Activated naive CD8-positive, alpha-beta T cell treated with anti-CD3 and anti-CD28 coated beads, Interleukin-2, amount 50 U/mL, for 24 hours (primary cell): ENCODE data around the gene AKAP5.

Experiments used
- ATAC-seq: fragments of 150-1000 bp; cut with Tn5 transposase; one replicate; pipeline ENCODE4 v1.10.0; 2021
- DNase-seq: peaks from one replicate; pipeline ENCODE4 v3.0.0; 2021
- H3K27ac Mint-ChIP-seq: one replicate; pipeline ENCODE4 v1.8.0; 2021; ENCODE audit warnings: mild to moderate bottlenecking, mixed read lengths
- H3K27me3 Mint-ChIP-seq: one replicate; pipeline ENCODE4 v1.8.0; 2021; ENCODE audit warnings: mixed read lengths
- H3K36me3 Mint-ChIP-seq: one replicate; pipeline ENCODE4 v1.8.0; 2021; ENCODE audit warnings: low read depth, mixed read lengths
- H3K4me1 Mint-ChIP-seq: one replicate; pipeline ENCODE4 v1.8.0; 2021; ENCODE audit warnings: mixed read lengths
- H3K4me3 Mint-ChIP-seq: one replicate; pipeline ENCODE4 v1.8.0; 2021; ENCODE audit warnings: mild to moderate bottlenecking, moderate library complexity, mixed read lengths
- H3K9me3 Mint-ChIP-seq: one replicate; pipeline ENCODE4 v1.8.0; 2021; ENCODE audit warnings: mixed read lengths

AKAP5 gene

DNA sequence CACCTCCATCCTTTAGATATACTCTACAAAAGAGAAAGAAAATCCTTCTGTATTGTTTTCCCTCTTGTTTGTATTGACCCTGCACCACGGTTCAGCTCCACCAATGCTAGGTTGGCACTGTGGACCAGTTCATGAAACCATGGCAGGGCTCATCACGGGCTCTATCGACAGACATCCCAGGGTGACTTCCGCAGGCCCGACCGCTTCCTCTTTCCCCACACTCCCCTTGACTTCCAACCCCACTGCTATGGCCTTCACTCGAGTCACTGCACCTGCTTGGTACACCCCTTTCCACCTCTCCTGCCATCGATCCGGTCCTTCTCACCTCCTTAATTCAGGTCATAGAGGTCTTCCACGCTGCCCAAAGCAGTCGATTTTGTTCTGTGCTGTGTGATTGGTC, 21.2 kb upstream of the AKAP5 start:
- Mint-ChIP-seq H3K9me3 (no peaks in the 10 kb centered on the region), H3K27ac (peak overlapping the region; percentile 81), H3K4me3 (no peak overlapping the region), H3K36me3 (peaks cover 58% of the 10 kb centered on the region), H3K27me3 (no peaks in the 10 kb centered on the region), H3K4me1 (peaks cover 47% of the 10 kb centered on the region)
- no peak for DNase-seq
- no peak for ATAC-seq

DNA sequence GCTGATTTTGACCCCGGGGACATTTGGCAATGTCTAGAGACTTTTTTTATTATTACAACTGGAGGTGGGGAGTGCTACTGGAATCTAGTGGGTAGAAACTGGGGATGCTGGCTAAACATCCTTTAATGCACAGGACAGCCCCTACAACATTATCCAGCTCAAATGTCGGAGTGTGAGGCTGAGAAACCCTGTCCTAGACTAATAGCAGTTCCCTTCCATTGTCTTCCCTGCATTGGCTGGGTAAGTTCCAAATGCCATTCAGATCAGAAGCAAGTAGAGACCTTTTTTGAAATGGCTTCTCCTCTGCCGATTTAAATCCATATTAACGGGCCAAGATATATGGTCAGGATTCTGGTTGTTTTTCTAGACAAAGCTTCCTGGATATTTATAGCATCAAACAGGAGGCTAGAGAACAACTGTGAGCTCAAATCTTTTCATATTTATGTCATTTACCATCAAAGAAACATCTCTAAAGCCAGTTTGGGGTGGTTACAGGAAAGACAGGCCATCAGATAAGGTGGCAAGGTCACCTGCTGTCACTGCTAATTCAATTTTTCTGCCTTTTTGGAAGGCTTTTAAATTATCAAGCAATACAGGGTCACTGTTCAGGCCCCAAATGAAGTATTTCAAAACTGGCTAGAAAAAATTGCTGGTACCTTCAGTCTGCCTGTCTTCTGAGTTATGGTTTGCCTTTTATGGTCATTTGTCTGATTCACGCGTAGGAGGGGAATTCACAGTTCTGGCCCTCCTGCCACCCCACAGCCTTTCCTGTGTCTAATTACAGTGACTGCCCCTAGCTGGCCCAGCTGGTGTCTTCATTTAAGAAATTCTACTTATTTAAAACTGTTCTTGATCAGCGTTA, 20.1 kb upstream of the AKAP5 start:
- Mint-ChIP-seq H3K27me3 (no peaks in the 10 kb centered on the region), H3K27ac (peak overlapping the region; percentile 81), H3K4me3 (peak overlapping the region; percentile 20), H3K9me3 (no peaks in the 10 kb centered on the region), H3K36me3 (peaks cover 61% of the 10 kb centered on the region), H3K4me1 (peaks cover 55% of the 10 kb centered on the region)
- DNase-seq (peak; percentile 56), ATAC-seq (peak; percentile 86)

DNA sequence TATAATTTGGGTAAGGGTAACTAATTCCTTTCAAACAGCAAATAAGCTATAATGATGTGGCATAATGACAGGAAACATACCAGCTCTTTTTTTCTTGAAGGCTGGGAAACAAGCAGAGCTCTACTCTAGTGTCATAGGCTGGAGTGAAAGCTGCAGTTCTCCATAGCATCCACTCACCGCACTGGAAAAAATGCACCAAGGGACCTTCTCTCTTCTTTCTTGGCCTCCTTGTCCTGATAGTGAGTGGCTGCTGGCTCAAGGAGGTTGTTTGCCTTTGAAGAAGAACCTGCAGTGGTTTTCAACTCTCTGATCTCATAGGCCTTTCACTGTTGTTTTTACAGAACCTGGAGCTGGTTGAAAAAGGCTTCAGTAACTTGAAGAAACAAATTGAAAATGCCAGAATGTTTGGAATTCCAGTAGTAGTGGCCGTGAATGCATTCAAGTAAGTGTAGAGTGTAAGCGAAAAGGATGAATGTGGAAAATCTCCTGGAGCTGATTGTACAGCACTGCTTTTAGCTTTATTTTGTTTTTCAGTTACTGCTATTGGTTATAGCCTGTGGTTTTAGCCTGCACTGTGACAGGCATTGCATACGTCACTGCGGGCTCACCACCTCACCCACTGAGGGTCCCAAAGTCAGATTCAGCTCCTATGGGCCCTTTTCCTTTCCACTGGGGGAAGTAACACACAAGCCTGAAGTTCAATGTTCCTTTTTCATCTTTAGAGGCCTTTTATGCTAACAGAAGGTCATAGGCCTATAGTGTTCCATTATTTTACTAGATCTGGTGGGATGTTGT, 17.2 kb upstream of the AKAP5 start:
- peak; percentile 29 for DNase-seq
- Mint-ChIP-seq H3K4me3 (no peak overlapping the region), H3K36me3 (peaks cover 58% of the 10 kb centered on the region), H3K27ac (peak overlapping the region; percentile 75), H3K27me3 (no peaks in the 10 kb centered on the region), H3K4me1 (peaks cover 64% of the 10 kb centered on the region), H3K9me3 (no peaks in the 10 kb centered on the region)
- ATAC-seq = peak; percentile 27

DNA sequence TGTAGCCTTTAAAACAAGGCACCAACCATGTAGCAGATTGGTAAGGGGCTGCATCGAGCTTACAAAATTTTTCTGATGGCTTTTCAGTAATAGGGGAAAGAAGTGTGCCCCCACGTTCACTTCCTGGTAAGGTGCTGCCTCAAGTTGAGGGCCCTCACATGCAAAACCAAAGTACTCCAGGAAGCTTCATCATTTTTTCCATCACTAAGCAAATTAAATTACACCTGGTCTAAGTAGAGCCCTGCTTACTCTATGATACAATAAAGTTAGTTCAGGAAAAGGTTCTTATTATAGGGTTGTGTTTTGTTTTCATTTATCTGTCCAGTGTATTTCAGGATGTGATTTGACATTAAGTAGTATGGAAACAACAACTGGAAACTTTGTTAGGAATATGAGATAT, 15.0 kb upstream of the AKAP5 start:
- Mint-ChIP-seq H3K4me3 (no peak overlapping the region), H3K27ac (peak overlapping the region; percentile 92)

DNA sequence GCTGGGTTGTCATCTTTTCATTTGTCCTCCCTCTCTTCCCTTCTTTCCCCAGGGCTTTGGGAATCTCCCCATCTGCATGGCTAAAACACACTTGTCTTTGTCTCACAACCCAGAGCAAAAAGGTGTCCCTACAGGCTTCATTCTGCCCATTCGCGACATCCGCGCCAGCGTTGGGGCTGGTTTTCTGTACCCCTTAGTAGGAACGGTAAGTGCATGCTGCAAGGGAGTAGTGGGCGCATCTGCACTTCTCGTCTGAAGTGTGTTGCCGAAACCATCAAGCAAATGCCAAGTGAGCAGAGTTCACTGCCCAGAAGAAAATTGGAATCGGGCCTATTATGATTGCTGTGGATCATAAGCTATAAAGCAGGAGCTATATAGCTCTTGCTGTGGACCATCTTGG, 10.6 kb upstream of the AKAP5 start:
- Mint-ChIP-seq H3K4me3 (no peak overlapping the region), H3K4me1 (peaks cover 19% of the 10 kb centered on the region), H3K36me3 (peaks cover 71% of the 10 kb centered on the region), H3K27ac (no peak overlapping the region), H3K27me3 (no peaks in the 10 kb centered on the region), H3K9me3 (no peaks in the 10 kb centered on the region)
- no peak for ATAC-seq
- no peak for DNase-seq

More for the DNA sequence above, 15.0 kb upstream of the AKAP5 start:
- no peaks in the 10 kb centered on the region for H3K27me3 Mint-ChIP-seq
- peaks cover 56% of the 10 kb centered on the region for H3K36me3 Mint-ChIP-seq
- ATAC-seq (peak; percentile 73), DNase-seq (no peak)
- no peaks in the 10 kb centered on the region for H3K9me3 Mint-ChIP-seq
- peaks cover 44% of the 10 kb centered on the region for H3K4me1 Mint-ChIP-seq

DNA sequence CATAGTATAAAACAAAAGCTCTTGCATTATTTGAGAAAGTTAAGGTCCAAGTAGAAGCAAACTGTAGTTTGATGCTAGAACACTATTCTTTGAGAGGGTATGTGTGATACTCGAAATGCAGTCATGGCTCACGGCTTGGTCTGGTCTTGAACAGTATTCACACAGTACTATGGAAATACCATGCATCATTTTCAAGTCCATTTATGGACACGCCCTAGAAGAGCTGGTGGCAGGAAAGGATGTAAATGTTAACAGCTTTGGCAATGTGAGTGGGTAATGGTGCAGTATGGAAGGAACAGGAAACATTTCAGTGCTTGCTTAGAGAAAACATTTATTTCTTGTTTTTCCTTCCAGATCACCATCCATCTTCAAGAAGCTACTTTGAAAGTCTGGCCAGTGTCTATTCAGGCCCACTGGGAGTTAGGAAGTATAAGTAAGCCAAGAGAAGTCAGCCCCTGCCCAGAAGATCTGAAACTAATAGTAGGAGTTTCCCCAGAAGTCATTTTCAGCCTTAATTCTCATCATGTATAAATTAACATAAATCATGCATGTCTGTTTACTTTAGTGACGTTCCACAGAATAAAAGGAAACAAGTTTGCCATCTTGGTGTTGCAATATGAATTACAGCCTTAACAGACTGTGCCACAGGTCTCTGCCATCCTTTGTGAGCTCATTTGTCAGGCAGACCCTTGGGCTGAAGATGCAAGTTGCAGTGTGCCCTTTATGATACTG, 5.7 kb upstream of the AKAP5 start:
- peaks cover 56% of the 10 kb centered on the region for H3K36me3 Mint-ChIP-seq
- ATAC-seq (peak; percentile 25), DNase-seq (no peak)
- H3K9me3 Mint-ChIP-seq = no peaks in the 10 kb centered on the region
- H3K4me1 Mint-ChIP-seq = peaks cover 10% of the 10 kb centered on the region
- H3K27ac Mint-ChIP-seq = peak overlapping the region; percentile 33
- H3K27me3 Mint-ChIP-seq = no peaks in the 10 kb centered on the region
- H3K4me3 Mint-ChIP-seq = no peak overlapping the region

DNA sequence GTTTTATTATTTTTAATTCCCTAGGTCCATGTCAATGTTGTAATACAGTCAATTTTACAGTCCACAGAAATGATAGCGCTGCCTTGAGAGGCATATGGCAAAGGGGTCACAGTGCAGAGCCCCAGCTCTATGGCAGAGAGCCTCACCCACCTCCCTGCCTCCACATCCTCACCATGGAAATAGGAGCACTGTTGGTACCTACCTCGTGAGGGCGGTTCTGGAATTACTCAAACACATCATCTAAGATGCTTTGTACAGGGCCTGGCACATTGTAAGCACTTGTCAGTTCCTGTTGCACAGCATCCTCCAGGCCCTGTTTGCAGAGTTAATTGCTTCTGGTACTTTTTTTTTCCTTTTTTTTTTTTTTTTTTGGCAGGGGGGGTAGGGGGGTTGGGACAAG, 4.1 kb upstream of the AKAP5 start:
- H3K27ac Mint-ChIP-seq = no peak overlapping the region
- H3K4me1 Mint-ChIP-seq = peaks cover 19% of the 10 kb centered on the region
- DNase-seq (no peak), ATAC-seq (no peak)
- H3K27me3 Mint-ChIP-seq = no peaks in the 10 kb centered on the region
- no peak overlapping the region for H3K4me3 Mint-ChIP-seq
- no peaks in the 10 kb centered on the region for H3K9me3 Mint-ChIP-seq
- H3K36me3 Mint-ChIP-seq = peaks cover 42% of the 10 kb centered on the region

DNA sequence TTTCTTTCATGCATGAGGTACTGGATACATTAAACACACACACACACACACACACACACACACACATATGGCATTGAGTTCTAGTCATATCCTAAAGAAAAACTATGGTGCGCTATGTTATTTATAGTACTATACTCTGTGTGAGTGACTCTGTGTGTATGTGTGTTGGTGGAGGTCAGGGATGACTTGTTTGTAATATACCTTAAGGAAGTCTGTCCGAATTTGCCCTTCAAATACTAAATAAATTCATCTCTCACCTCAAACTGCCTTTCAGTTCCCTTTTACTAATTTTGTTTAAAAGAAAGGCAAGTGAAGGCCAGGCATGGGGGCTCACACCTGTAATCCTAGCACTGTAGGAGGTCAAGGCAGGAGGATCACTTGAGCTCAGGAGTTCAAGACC, 2.1 kb upstream of the AKAP5 start:
- Mint-ChIP-seq H3K4me1 (peaks cover 36% of the 10 kb centered on the region), H3K9me3 (no peaks in the 10 kb centered on the region), H3K36me3 (peaks cover 31% of the 10 kb centered on the region), H3K27ac (no peak overlapping the region), H3K4me3 (no peak overlapping the region), H3K27me3 (no peaks in the 10 kb centered on the region)
- ATAC-seq (no peak), DNase-seq (no peak)

DNA sequence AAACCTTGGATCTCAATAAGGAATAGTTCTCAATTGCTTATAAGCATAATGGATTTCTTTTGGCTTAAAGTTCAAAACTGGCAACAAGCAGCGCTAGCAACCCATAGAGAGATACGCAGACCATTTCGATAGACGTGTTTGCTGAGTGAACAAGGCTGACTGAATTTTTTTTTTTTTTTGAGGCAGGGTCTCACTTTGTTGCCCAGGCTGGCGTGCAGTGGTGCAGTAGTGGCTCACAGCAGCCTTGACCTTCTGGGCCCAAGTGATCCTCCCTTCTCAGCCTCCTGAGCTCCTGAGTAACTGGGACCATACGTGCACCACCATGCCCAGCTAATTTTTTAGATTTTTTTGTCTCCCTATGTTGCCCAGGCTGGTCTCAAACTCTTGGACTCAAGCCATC, 1.4 kb upstream of the AKAP5 start:
- DNase-seq = no peak
- Mint-ChIP-seq H3K4me3 (no peak overlapping the region), H3K27me3 (no peaks in the 10 kb centered on the region), H3K9me3 (no peaks in the 10 kb centered on the region), H3K36me3 (peaks cover 26% of the 10 kb centered on the region), H3K27ac (no peak overlapping the region), H3K4me1 (peaks cover 43% of the 10 kb centered on the region)
- no peak for ATAC-seq

DNA sequence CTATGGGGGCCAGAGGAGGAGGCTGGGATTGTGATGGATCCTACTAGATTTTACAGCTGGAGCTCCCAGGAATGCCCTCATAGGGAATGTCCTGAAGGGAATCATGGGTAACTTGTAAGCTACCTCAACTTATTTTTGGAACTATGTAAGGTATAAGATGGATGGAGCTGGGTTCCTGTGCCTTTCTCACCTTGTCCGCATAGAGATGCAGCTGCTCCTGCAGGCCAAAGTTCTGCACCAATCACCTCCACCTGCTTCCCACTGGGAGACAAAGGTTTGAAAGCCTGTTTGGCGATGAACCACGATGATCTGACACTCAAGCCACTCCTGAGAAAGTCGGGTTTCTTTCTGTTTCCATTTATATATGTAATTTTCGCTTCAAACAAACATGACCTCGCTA, 648 bp upstream of the AKAP5 start:
- H3K36me3 Mint-ChIP-seq = peaks cover 18% of the 10 kb centered on the region
- no peak for DNase-seq
- H3K27ac Mint-ChIP-seq = peak overlapping the region; percentile 53
- ATAC-seq = no peak
- H3K9me3 Mint-ChIP-seq = no peaks in the 10 kb centered on the region
- peak overlapping the region; percentile 80 for H3K4me3 Mint-ChIP-seq
- H3K27me3 Mint-ChIP-seq = no peaks in the 10 kb centered on the region
- H3K4me1 Mint-ChIP-seq = peaks cover 42% of the 10 kb centered on the region

DNA sequence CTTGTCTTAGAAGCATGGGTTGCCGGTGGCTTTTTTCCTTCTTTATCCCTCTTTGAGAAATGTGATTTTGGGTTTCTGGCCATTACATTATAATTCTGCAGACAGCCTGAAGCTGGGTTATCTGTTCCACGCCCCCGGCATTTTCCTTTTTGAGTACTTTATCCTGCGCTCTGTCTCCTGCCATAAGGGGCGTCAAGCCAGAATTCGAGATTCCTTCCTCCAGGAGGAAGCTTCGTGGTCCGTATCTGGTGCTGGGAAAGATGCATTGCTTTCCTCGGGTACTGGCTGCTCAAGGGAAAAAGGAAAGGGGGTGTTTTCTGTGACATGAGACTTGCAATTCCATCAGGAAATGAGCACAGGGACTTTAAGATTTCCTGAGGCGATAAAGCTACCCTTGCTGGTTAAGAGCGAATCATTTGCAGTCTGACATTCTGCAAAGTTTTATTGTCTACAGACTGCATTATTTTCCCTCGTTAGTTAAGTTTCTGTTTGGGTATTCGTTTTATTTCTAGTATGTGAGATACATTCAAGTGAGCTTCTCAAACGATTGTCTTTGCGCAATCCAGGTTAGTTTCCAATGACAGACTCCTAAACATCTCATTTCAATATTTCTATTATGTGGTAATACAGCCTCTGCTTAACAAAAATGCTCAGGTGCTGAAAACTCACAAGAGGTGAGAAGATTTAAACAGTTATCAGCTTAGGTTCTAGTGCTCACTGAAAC, 694 bp downstream of the AKAP5 start:
- peak overlapping the region; percentile 80 for H3K4me3 Mint-ChIP-seq
- peaks cover 11% of the 10 kb centered on the region for H3K36me3 Mint-ChIP-seq
- DNase-seq (no peak), ATAC-seq (no peak)
- H3K27ac Mint-ChIP-seq = peak overlapping the region; percentile 65
- peaks cover 41% of the 10 kb centered on the region for H3K4me1 Mint-ChIP-seq
- H3K27me3 Mint-ChIP-seq = no peaks in the 10 kb centered on the region
- H3K9me3 Mint-ChIP-seq = no peaks in the 10 kb centered on the region

DNA sequence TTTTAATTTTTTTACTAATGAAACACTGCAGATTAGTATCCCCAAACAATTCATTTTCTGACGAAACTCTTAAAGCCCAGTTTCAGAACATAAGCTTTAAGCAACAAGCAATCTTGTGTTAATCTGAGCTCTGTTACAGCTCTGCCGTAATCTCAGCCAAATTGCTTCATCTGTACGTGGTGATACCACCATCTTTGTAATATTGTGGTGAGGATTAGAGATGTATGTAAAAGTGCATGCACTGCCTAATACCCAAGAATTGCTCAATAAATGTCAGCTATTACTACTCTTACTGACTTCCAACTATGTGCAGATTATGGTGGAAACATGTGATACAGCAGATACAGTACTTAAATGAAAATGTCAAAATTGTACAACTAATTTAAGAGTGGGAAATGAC, 1.8 kb downstream of the AKAP5 start:
- no peak overlapping the region for H3K27ac Mint-ChIP-seq
- H3K4me1 Mint-ChIP-seq = peaks cover 48% of the 10 kb centered on the region
- no peaks in the 10 kb centered on the region for H3K27me3 Mint-ChIP-seq
- H3K36me3 Mint-ChIP-seq = peaks cover 7% of the 10 kb centered on the region
- ATAC-seq = no peak
- H3K9me3 Mint-ChIP-seq = no peaks in the 10 kb centered on the region
- no peak for DNase-seq
- no peak overlapping the region for H3K4me3 Mint-ChIP-seq

DNA sequence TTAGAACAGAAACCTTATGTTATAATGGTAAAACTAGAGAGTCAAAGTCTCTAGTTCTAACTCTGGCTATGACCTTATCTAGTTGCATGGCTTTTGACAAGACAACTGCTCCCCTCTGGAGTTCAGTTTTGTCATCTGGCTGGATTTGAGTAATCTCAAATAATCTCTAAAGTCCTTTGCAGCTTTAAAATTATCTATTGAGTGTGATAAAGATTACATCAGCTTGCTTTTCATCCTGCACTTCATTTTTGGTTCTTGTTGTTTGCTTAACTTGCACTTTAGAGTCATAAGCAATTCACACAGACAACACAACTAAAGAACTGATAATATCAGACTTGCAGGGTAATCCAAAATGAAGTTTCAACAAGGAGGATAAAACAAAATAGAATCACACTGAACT, 2.3 kb downstream of the AKAP5 start:
- ATAC-seq (no peak), DNase-seq (no peak)
- Mint-ChIP-seq H3K27me3 (no peaks in the 10 kb centered on the region), H3K4me3 (no peak overlapping the region), H3K36me3 (peaks cover 7% of the 10 kb centered on the region), H3K27ac (peak overlapping the region; percentile 1), H3K4me1 (peaks cover 48% of the 10 kb centered on the region), H3K9me3 (no peaks in the 10 kb centered on the region)

DNA sequence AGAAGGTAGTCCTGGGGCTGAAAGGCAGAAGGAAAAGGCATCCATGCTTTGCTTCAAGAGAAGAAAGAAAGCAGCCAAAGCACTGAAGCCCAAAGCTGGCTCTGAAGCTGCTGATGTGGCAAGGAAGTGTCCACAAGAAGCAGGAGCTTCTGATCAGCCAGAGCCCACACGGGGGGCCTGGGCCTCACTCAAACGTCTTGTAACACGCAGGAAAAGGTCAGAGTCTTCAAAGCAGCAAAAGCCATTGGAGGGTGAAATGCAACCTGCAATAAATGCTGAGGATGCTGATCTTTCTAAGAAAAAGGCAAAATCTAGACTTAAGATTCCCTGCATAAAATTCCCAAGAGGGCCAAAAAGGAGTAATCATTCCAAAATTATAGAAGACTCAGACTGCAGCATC, 3.2 kb downstream of the AKAP5 start:
- no peak overlapping the region for H3K27ac Mint-ChIP-seq
- peaks cover 7% of the 10 kb centered on the region for H3K36me3 Mint-ChIP-seq
- ATAC-seq (no peak), DNase-seq (no peak)
- peaks cover 49% of the 10 kb centered on the region for H3K4me1 Mint-ChIP-seq
- H3K9me3 Mint-ChIP-seq = no peaks in the 10 kb centered on the region
- no peaks in the 10 kb centered on the region for H3K27me3 Mint-ChIP-seq
- no peak overlapping the region for H3K4me3 Mint-ChIP-seq
